Lower leg skin (tissue), 3 donors: ENCODE results near the gene NCOR1.

Experiments
- POLR2A ChIP-seq, 2 donors: fragments of 450-650 bp; IDR thresholded peaks; one replicate each; pipeline ENCODE4 v1.6.1; 2016 to 2017; ENCODE audit warnings: antibody characterized with exemption in 2 of 2, mild to moderate bottlenecking in 1 of 2, moderate library complexity in 1 of 2
- TF ChIP-seq, protein P1 (sequence below), 3 donors: fragments of 450-650 bp; IDR thresholded peaks; one replicate each; pipeline ENCODE4 v1.5.1; 2016; ENCODE audit warnings: antibody characterized with exemption in 3 of 3, mild to moderate bottlenecking in 3 of 3, moderate library complexity in 2 of 3

DNA sequence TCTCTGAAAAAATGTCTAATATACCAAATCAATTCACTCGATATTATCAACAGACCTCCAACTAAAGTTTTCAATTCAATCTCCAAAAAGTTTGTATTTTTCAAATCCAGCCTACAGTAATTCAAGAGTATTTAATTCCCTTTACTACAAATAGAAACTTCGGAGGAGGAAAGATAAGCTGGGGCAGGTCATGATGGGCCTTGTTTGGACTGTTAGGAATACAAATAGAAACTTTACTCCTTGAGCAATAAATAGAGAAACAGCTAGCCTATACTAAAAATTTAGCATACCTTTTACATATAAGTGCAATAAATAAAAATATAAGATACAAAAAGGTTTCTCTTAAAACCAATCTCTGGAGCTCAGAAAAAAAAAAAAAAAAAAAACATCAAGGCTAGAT is 98.2 kb downstream of the NCOR1 start:
- TF ChIP-seq, protein P1, sequence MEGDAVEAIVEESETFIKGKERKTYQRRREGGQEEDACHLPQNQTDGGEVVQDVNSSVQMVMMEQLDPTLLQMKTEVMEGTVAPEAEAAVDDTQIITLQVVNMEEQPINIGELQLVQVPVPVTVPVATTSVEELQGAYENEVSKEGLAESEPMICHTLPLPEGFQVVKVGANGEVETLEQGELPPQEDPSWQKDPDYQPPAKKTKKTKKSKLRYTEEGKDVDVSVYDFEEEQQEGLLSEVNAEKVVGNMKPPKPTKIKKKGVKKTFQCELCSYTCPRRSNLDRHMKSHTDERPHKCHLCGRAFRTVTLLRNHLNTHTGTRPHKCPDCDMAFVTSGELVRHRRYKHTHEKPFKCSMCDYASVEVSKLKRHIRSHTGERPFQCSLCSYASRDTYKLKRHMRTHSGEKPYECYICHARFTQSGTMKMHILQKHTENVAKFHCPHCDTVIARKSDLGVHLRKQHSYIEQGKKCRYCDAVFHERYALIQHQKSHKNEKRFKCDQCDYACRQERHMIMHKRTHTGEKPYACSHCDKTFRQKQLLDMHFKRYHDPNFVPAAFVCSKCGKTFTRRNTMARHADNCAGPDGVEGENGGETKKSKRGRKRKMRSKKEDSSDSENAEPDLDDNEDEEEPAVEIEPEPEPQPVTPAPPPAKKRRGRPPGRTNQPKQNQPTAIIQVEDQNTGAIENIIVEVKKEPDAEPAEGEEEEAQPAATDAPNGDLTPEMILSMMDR (IDR thresholded peaks at IDR 0.05) = no peak
- TF ChIP-seq POLR2A (IDR thresholded peaks at IDR 0.05) = no peak
